NT2/D1 (cell line): ENCODE data around the gene GPR39.

Experiments
- SUZ12 ChIP-seq: IDR thresholded peaks from 2 replicates; pipeline ENCODE4 v1.6.1; 2011; ENCODE audit not compliant: insufficient read length, insufficient read depth; ENCODE audit errors: extremely low read depth
- YY1 ChIP-seq: IDR thresholded peaks from 2 replicates; pipeline ENCODE4 v1.6.1; 2011; ENCODE audit not compliant: insufficient read length, insufficient read depth
- ZNF274 ChIP-seq: IDR thresholded peaks from 2 replicates; pipeline ENCODE4 v1.6.1; 2011; ENCODE audit warnings: mild to moderate bottlenecking, low read depth, low read length

GRCh38 chr2:132595186-132595585 is 178.6 kb downstream of the GPR39 start:
- no peak for TF ChIP-seq YY1
- TF ChIP-seq ZNF274 = no peak
- TF ChIP-seq SUZ12 = no peak
